Urinary bladder (tissue), 4 donors: Measurements from ENCODE around the gene SCTR. TPM values are rescaled to one million over a fixed set of nuclear protein-coding genes. Genes with fewer than 3 reads are reported as not detected.

Experiments used
- DNase-seq: peaks from one replicate; pipeline ENCODE4 v3.0.0-alpha.2; 2015; ENCODE audit errors: extremely low spot score
- H3K27ac ChIP-seq: one replicate; pipeline ENCODE4 v1.5.1; 2013; ENCODE audit warnings: low read depth, mild to moderate bottlenecking, moderate library complexity
- H3K36me3 ChIP-seq: one replicate; pipeline ENCODE4 v1.6.1; 2013; ENCODE audit warnings: mild to moderate bottlenecking, moderate library complexity; ENCODE audit not compliant: insufficient read depth
- H3K4me1 ChIP-seq: one replicate; pipeline ENCODE4 v1.6.1; 2013; ENCODE audit warnings: mild to moderate bottlenecking, moderate library complexity; ENCODE audit not compliant: insufficient read depth
- H3K4me3 ChIP-seq: one replicate; pipeline ENCODE4 v1.5.1; 2013; ENCODE audit warnings: low read depth, low read length
- WGBS: extraction: QIAGEN DNeasy Blood & Tissue Kit; methylation state at CpG from one replicate; pipeline ENCODE4 v1.1.7; 2013; 5-methylcytosine and 5-hydroxymethylcytosine counted together
- polyA plus RNA-seq: library from polyadenylated mRNA; stranded (reverse); fragments of 200-250 nt; gene quantifications from one replicate; pipeline ENCODE4 v1.2.3, GENCODE V29; 2013
- total RNA-seq: library from RNA; depleted of rRNA; stranded (reverse); fragments of >200 nt; gene quantifications from one replicate; pipeline ENCODE4 v1.2.3, GENCODE V29; 2014
- donor health status: healthy with polysubstance abuse.
- donor health status: healthy.

Gene SCTR
- total and polyA plus RNA-seq, 2 donors, result not detected

GRCh38 chr2:119541476-119541875 lies 17.2 kb upstream of the SCTR start:
- H3K4me3 ChIP-seq, result no peak overlapping the region
- no peaks in the 10 kb centered on the region for H3K4me1 ChIP-seq
- H3K36me3 ChIP-seq, result no peaks in the 10 kb centered on the region
- WGBS, result 68% methylated on average over 2 of the region's 2 CpGs
- no peak for DNase-seq
- H3K27ac ChIP-seq, result no peak overlapping the region

DNA sequence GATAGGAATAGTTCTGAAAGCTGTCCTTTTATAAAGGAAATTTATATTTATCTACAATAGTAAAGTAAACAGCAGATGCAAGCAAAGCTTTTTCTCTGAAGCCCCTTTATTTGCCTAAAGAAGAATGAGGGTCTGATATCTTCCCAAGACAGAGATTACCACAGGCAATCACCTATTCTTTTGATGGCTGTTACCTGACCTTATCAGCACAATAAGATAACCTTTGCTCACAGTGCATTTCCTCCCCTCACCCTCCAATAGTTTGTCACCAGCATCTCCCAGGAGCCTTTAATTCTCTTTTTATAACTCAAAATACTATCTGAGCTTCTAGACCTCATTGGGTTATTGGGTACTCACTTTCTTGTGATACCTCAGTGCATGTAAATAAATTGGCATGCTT lies 13.5 kb upstream of the SCTR start:
- Histone ChIP-seq H3K27ac (no peak overlapping the region), H3K4me3 (no peak overlapping the region), H3K36me3 (no peaks in the 10 kb centered on the region), H3K4me1 (no peaks in the 10 kb centered on the region)
- no peak for DNase-seq

GRCh38 chr2:119536707-119537106 lies 12.4 kb upstream of the SCTR start:
- DNase-seq, result no peak
- H3K4me3 ChIP-seq, result no peak overlapping the region
- no peaks in the 10 kb centered on the region for H3K36me3 ChIP-seq
- no peaks in the 10 kb centered on the region for H3K4me1 ChIP-seq
- H3K27ac ChIP-seq, result no peak overlapping the region
- WGBS, result 81% methylated on average over 1 of the region's 1 CpG

GRCh38 chr2:119536211-119536610 lies 11.9 kb upstream of the SCTR start:
- 39% methylated on average over 6 of the region's 6 CpGs for WGBS
- Histone ChIP-seq H3K4me1 (no peaks in the 10 kb centered on the region), H3K4me3 (no peak overlapping the region), H3K27ac (no peak overlapping the region), H3K36me3 (no peaks in the 10 kb centered on the region)
- no peak for DNase-seq

- DNase-seq, result no peak
- Histone ChIP-seq H3K36me3 (no peaks in the 10 kb centered on the region), H3K4me3 (no peak overlapping the region), H3K27ac (no peak overlapping the region), H3K4me1 (no peaks in the 10 kb centered on the region)
- WGBS, result 87% methylated on average over 1 of the region's 1 CpG
Observed at GRCh38 chr2:119533560-119533959, 9.3 kb upstream of the SCTR start.

DNA sequence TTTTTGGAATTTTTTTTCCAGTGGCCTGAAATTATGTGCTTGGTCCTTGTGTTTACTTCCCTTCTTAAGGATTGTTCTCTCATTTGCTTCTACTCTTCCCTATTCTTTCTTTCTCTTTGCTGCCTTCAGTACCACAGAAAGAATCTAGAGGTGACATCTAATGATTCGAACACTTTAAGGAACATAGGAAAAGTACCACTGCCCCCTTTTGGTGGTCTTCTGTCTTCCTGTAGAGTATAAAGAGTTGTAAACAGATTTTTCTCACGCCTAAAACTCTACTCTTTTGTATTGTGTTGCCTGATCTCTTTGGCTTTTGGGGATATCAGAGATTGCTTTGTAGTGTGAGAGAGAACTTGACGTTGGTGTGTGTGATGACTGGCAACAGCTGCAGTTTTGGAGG lies 7.0 kb upstream of the SCTR start:
- Histone ChIP-seq H3K36me3 (no peaks in the 10 kb centered on the region), H3K27ac (no peak overlapping the region), H3K4me1 (no peaks in the 10 kb centered on the region), H3K4me3 (no peak overlapping the region)
- 39% methylated on average over 3 of the region's 3 CpGs for WGBS
- no peak for DNase-seq

GRCh38 chr2:119527999-119528398 lies 3.7 kb upstream of the SCTR start:
- Histone ChIP-seq H3K36me3 (no peaks in the 10 kb centered on the region), H3K27ac (no peak overlapping the region), H3K4me1 (no peaks in the 10 kb centered on the region), H3K4me3 (no peak overlapping the region)
- DNase-seq, result no peak
- WGBS, result 65% methylated on average over 2 of the region's 2 CpGs

GRCh38 chr2:119525614-119526013 lies 1.3 kb upstream of the SCTR start:
- DNase-seq, result no peak
- Histone ChIP-seq H3K4me3 (no peak overlapping the region), H3K4me1 (no peaks in the 10 kb centered on the region), H3K36me3 (no peaks in the 10 kb centered on the region), H3K27ac (no peak overlapping the region)
- WGBS, result 77% methylated on average over 4 of the region's 4 CpGs

DNA sequence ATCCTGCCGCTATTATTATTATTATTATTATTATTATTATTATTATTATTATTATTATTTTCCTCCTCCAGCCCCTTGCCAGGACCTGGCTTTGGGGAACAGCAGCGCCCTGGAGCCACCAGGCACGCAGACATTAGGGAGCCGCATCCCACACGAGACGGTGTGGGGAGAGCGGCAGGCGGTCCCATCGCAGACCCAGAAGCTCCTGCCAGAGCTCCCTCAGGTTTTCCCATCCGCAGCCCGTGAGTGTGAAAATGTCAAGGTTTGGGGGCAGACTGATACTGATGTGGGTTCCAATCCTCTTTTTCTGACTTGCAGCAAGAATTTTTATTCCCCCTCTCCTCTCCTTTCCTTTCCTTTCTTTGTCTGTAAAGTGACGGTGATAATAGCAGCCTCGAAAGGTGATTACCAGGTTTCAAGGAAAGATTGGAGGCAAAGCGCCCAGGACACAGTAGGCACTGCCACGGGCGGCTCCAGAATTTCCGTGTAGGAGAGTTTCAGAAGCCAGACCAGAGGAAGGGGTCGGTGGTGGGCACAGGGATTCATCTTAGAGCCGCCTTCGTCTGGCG lies 816 bp downstream of the SCTR start:
- WGBS, result 7% methylated on average over 21 of the region's 21 CpGs
- DNase-seq, result no peak
- no peaks in the 10 kb centered on the region for H3K4me1 ChIP-seq
- no peak overlapping the region for H3K27ac ChIP-seq
- H3K4me3 ChIP-seq, result no peak overlapping the region
- H3K36me3 ChIP-seq, result no peaks in the 10 kb centered on the region

GRCh38 chr2:119522671-119523070 lies 1.6 kb downstream of the SCTR start:
- no peaks in the 10 kb centered on the region for H3K36me3 ChIP-seq
- WGBS, result 62% methylated on average over 6 of the region's 6 CpGs
- H3K27ac ChIP-seq, result no peak overlapping the region
- DNase-seq, result no peak
- no peak overlapping the region for H3K4me3 ChIP-seq
- no peaks in the 10 kb centered on the region for H3K4me1 ChIP-seq

DNA sequence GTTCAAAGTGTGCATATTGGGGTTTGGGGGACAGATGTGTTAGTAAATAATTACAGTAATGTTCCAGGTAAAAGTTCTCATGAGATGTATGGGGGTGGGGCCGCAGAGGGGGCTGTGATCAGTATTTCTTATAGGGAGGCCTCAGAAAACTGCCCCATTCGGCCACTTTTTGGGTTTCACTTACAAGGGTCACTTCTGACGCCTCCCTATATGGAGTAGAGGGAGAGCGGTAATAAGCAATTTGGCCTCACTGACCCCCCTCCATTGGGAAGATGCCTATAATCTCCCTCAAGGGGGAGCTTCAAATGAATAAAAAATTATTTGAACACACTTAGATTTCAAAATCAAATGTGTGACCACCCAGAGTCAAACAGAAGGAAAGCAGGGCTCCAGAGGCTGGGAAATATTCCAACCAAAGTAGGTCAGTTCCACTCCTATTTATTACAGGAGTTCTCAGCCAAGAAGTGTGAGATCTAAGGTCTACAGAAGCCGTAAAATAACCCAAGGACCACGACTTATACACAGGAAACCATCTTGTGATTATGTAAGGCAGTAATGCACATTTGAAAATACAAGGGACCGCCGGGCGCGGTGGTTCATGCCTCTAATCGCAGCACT lies 2.7 kb downstream of the SCTR start:
- H3K4me1 ChIP-seq, result no peaks in the 10 kb centered on the region
- WGBS, result 74% methylated on average over 11 of the region's 11 CpGs
- H3K27ac ChIP-seq, result no peak overlapping the region
- no peaks in the 10 kb centered on the region for H3K36me3 ChIP-seq
- DNase-seq, result no peak
- no peak overlapping the region for H3K4me3 ChIP-seq

- Histone ChIP-seq H3K27ac (no peak overlapping the region), H3K4me1 (no peaks in the 10 kb centered on the region), H3K36me3 (no peaks in the 10 kb centered on the region), H3K4me3 (no peak overlapping the region)
- WGBS, result 86% methylated on average over 3 of the region's 3 CpGs
- DNase-seq, result no peak
Observed at GRCh38 chr2:119520696-119521432, 3.4 kb downstream of the SCTR start.

DNA sequence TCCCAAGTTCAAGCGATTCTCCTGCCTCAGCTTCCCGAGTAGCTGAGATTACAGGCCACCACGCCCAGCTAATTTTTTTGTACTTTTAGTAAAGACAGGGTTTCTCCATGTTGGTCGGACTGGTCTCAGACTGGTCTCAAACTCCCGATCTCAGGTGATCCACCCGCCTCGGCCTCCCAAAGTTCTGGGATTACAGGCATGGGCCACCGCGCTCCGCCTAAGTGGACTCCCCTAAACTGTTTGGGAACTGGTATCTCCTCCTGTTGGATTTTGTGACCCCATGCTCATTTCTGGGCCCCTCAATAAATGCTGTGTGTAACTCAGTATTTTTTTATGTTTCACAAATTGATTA lies 5.2 kb downstream of the SCTR start:
- no peak for DNase-seq
- WGBS, result 96% methylated on average over 10 of the region's 10 CpGs
- H3K27ac ChIP-seq, result no peak overlapping the region

GRCh38 chr2:119518401-119519056 lies 5.8 kb downstream of the SCTR start:
- H3K4me1 ChIP-seq, result no peaks in the 10 kb centered on the region
- H3K27ac ChIP-seq, result no peak overlapping the region
- 88% methylated on average over 10 of the region's 10 CpGs for WGBS
- H3K36me3 ChIP-seq, result no peaks in the 10 kb centered on the region
- no peak overlapping the region for H3K4me3 ChIP-seq
- no peak for DNase-seq

More for the DNA sequence above, 5.2 kb downstream of the SCTR start:
- no peaks in the 10 kb centered on the region for H3K4me1 ChIP-seq
- no peaks in the 10 kb centered on the region for H3K36me3 ChIP-seq
- H3K4me3 ChIP-seq, result no peak overlapping the region
